Lung (tissue), 12 donors: ENCODE measurements around the gene SAA4. TPM values are rescaled to one million over a fixed set of nuclear protein-coding genes. Genes with fewer than 3 reads are reported as not detected.
"Not testable (repeated sequence)": the region's sequence is repeated elsewhere in the genome, so short reads cannot be mapped to it uniquely, and the experiment has no call there.

Source experiments
- ATAC-seq: fragments of 200-7000 bp; cut with Tn5 transposase; one replicate; pipeline ENCODE4 v1.9.1; 2020; ENCODE audit warnings: moderate number of reproducible peaks; ENCODE audit not compliant: insufficient read depth, low FRiP score
- DNase-seq, 3 donors: peaks; one replicate each; pipeline ENCODE4 v3.0.0-alpha.2; 2013 to 2017
- H3K27ac ChIP-seq, 2 donors: one replicate each; pipeline ENCODE4 v1.5.1; 2013; ENCODE audit warnings: mild to moderate bottlenecking in 2 of 2, moderate library complexity in 2 of 2, control low read depth in 1 of 2, inconsistent platforms in 1 of 2, low read depth in 1 of 2, low read length in 1 of 2
- H3K27me3 ChIP-seq, 3 donors: one replicate each; pipeline ENCODE4 v1.5.1; 2013; ENCODE audit warnings: low read length in 2 of 3; ENCODE audit not compliant: control insufficient read depth in 3 of 3, insufficient read depth in 3 of 3
- H3K36me3 ChIP-seq, 4 donors: one replicate each; pipeline ENCODE4 v1.5.1; 2013; ENCODE audit warnings: low read length in 4 of 4, mild to moderate bottlenecking in 1 of 4, moderate library complexity in 1 of 4; ENCODE audit not compliant: control insufficient read depth in 4 of 4, insufficient read depth in 4 of 4
- H3K4me1 ChIP-seq, 5 donors: one replicate each; pipeline ENCODE4 v1.5.1; 2013; ENCODE audit warnings: low read length in 5 of 5, mild to moderate bottlenecking in 2 of 5, moderate library complexity in 1 of 5; ENCODE audit not compliant: control insufficient read depth in 5 of 5, insufficient read depth in 5 of 5
- H3K4me3 ChIP-seq: one replicate; pipeline ENCODE4 v1.5.1; 2013; ENCODE audit warnings: mild to moderate bottlenecking, control low read depth, moderate library complexity
- H3K9ac ChIP-seq, 2 donors: one replicate each; pipeline ENCODE4 v1.5.1; 2013; ENCODE audit warnings: low read length in 2 of 2, control low read depth in 1 of 2; ENCODE audit not compliant: insufficient read depth in 1 of 2
- H3K9me3 ChIP-seq, 4 donors: one replicate each; pipeline ENCODE4 v1.5.1; 2013; ENCODE audit warnings: low read length in 3 of 4, mild to moderate bottlenecking in 1 of 4, moderate library complexity in 1 of 4; ENCODE audit not compliant: control insufficient read depth in 4 of 4, insufficient read depth in 3 of 4
- WGBS, 2 donors: extraction: QIAGEN DNeasy Blood & Tissue Kit; methylation state at CpG; one replicate each; pipeline ENCODE4 v1.1.7; 2013; 5-methylcytosine and 5-hydroxymethylcytosine counted together
- polyA plus RNA-seq, 2 donors: library from polyadenylated mRNA; stranded (reverse); fragments of 200-250 nt; gene quantifications; one replicate each; pipeline ENCODE4 v1.2.1, GENCODE V29; 2013
- total RNA-seq, 2 donors: library from RNA; depleted of rRNA in 1 of 2; stranded (reverse); fragments of >200 nt in 1 of 2; gene quantifications; one replicate each; pipeline ENCODE4 v1.2.1, GENCODE V29; 2014 to 2021
- TF ChIP-seq, protein P1 (sequence below): IDR thresholded peaks from 2 replicates; pipeline ENCODE4 v1.5.1; 2012; ENCODE audit warnings: mild to moderate bottlenecking; ENCODE audit errors: control extremely low read depth, extremely low read depth
- donor health status: control.
- donor health status: control.
- donor health status: Bipolar disorder and iron deficiency.
- donor health status: healthy.
- donor health status: DM: yes; HTN: yes; CAD: no.

Gene SAA4
- total and polyA plus RNA-seq, 4 donors = 0.39 to 6.4 (median 3.8) TPM; not detected in 1

DNA sequence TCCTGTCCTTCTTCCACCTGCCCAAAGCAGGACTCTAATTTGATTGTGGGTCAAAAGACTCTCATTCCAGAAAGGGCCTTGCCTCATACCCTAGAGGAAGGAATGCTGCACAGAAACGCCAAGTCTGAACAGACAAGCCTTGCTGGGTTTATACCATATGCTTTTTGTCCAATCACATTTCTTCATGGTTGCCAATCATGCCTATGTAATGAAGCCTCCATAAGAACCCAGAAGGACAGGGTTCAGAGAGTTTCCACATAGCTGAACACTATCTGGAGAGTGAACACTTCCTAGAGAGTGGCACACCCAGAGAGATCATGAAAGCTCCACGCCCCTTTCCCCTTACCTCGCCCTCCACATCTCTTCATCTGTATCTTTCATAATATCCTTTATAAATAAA lies 16.6 kb upstream of the SAA4 start:
- 79 to 81% methylated on average over 3 of the region's 3 CpGs for WGBS, 2 donors
- no peak for ATAC-seq

DNA sequence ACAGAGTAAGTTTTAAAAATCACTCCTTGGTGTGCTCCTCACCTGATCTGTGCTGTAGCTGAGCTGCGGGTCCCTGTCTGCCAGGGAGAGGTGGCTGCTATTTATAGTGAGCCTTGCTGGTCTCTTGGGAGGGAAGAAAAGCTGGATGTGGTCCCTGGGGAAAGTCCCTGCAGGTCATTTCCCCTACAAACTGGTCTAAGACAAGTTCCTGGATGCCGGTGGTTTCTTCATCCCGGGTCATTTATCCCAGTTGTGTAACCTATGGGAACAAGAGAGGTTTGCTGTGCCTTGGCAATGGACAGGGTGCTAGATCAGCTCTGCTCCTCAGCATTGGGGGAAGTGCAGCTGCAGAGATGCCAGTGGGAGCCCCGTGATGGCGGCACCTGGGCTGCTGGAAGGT lies 12.0 kb upstream of the SAA4 start, which contains the start of gene SAA2:
SAA2 (minus strand) TSS at position 108 of the 400 bp plus-strand sequence. CDS start 657 bp downstream, outside the sequence.
- Histone ChIP-seq H3K9me3 (no peaks in the 10 kb centered on the region), H3K9ac (no peak within 1 kb of the TSS), H3K4me3 (no peak within 1 kb of the TSS), H3K27me3 (no peaks in the 10 kb centered on the region), H3K4me1 (no peaks in the 10 kb centered on the region), H3K27ac (no peak within 1 kb of the TSS), H3K36me3 (no peaks in the 10 kb centered on the region)
- DNase-seq = no peak
- WGBS, 2 donors = 54 to 61% methylated on average over 5 of the region's 5 CpGs
- ATAC-seq = no peak
- TF ChIP-seq, protein P1, sequence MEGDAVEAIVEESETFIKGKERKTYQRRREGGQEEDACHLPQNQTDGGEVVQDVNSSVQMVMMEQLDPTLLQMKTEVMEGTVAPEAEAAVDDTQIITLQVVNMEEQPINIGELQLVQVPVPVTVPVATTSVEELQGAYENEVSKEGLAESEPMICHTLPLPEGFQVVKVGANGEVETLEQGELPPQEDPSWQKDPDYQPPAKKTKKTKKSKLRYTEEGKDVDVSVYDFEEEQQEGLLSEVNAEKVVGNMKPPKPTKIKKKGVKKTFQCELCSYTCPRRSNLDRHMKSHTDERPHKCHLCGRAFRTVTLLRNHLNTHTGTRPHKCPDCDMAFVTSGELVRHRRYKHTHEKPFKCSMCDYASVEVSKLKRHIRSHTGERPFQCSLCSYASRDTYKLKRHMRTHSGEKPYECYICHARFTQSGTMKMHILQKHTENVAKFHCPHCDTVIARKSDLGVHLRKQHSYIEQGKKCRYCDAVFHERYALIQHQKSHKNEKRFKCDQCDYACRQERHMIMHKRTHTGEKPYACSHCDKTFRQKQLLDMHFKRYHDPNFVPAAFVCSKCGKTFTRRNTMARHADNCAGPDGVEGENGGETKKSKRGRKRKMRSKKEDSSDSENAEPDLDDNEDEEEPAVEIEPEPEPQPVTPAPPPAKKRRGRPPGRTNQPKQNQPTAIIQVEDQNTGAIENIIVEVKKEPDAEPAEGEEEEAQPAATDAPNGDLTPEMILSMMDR = no peak

More for the DNA sequence above, 16.6 kb upstream of the SAA4 start:
- TF ChIP-seq, protein P1 = no peak
- Histone ChIP-seq H3K9ac (no peak overlapping the region), H3K27ac (no peak overlapping the region), H3K4me3 (no peak overlapping the region), H3K4me1 (peaks cover 0 to 1% (median 0%) of the 10 kb centered on the region in 5 donors), H3K9me3 (no peaks in the 10 kb centered on the region), H3K36me3 (no peaks in the 10 kb centered on the region), H3K27me3 (no peaks in the 10 kb centered on the region)
- no peak for DNase-seq

DNA sequence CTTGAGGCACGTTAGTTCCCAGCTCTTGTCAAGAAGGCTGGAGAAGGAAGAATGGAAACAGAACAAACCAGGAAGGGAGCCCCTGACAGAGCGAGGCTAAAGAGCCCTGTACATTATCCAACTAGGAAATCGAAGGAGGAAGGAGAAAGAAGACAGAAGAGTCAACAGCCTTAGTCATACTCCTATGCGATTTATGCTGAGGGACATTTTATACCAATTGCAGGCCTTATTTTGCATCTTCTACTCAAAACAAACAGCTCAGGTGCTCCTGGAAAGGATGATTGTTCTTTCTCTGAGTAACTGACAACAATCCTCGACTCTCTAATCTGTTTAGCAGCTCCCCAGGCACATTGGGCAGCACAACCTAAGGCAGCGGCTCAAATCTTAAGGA lies 10.6 kb upstream of the SAA4 start:
- H3K4me1 ChIP-seq, H3K36me3 ChIP-seq, H3K27me3 ChIP-seq, H3K27ac ChIP-seq, ATAC-seq, H3K4me3 ChIP-seq, DNase-seq, H3K9me3 ChIP-seq, H3K9ac ChIP-seq: not testable (repeated sequence)
- WGBS, 2 donors = 65 to 84% methylated on average over 3 of the region's 6 CpGs

DNA sequence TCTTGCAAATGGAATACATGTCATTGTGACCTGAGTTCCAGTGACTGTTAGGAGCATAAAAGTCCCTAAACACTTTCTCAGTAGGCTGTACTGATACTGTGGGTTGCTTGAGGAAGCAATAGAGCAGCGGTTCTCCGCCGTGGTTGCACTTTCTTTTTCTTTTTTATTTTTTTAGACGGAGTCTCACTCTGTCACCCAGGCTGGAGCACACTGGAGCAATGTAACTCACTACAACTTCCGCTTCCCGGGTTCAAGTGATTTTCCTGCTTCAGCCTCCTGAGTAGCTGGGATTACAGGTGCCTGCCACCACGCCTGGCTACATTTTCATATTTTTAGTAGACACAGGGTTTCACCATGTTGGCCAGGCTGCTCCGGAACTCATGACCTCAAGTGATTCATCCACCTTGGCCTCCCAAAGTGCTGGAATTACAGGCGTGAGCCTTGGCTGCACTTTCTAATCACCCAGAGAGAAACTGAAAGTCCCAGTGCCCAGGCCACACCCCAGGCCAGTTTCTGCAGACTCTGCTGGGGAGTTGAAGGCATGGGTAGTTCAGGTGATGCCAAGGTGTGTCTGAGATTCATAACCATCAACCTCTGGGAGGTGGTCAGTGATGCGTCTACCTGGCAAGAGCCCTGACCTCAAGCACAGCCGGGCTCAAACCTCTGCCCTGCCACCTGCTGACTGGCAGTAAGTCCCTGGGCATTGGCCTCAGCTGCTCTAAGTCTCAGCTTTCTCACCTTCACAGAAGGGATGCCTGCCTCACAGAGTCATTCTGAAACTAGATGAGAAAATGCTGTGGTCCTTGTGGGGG lies 10.0 kb upstream of the SAA4 start:
- not testable (repeated sequence) for H3K4me1 ChIP-seq, H3K4me3 ChIP-seq, H3K9ac ChIP-seq, ATAC-seq, H3K36me3 ChIP-seq, H3K9me3 ChIP-seq, H3K27me3 ChIP-seq, H3K27ac ChIP-seq, DNase-seq
- 64 to 80% methylated on average over 10 to 11 of the region's 11 CpGs for WGBS, 2 donors
